ENCODE results near the gene RPL7L1. TPM values are rescaled to one million over a fixed set of nuclear protein-coding genes. Genes with fewer than 3 reads are reported as not detected.
A peak's percentile ranks its signal among the peaks of the same experiment; 100 is the strongest.

RPL7L1 gene
- 10 to 100 TPM; 60.1 to 77.9 (median 68.1) TPM for total RNA-seq
- polyA plus RNA-seq, result 10 to 100 TPM; 48.6 to 97.8 TPM
- long read RNA-seq, donor 1, full-length matches to known transcripts, result 114 of 176 reads
- long read RNA-seq, donor 1, partial matches to known transcripts, result 34 of 176 reads
- long read RNA-seq, donor 1, other reads (novel, unspliced or antisense), result 28 of 176 reads
- long read RNA-seq, donor 2, full-length matches to known transcripts, result 19 of 19 reads
- long read RNA-seq, donor 2, partial matches to known transcripts, result 0 of 19 reads
- long read RNA-seq, donor 2, other reads (novel, unspliced or antisense), result 0 of 19 reads
- long read RNA-seq, donor 3, full-length matches to known transcripts, result 41 of 68 reads
- long read RNA-seq, donor 3, partial matches to known transcripts, result 4 of 68 reads
- long read RNA-seq, donor 3, other reads (novel, unspliced or antisense), result 23 of 68 reads

DNA sequence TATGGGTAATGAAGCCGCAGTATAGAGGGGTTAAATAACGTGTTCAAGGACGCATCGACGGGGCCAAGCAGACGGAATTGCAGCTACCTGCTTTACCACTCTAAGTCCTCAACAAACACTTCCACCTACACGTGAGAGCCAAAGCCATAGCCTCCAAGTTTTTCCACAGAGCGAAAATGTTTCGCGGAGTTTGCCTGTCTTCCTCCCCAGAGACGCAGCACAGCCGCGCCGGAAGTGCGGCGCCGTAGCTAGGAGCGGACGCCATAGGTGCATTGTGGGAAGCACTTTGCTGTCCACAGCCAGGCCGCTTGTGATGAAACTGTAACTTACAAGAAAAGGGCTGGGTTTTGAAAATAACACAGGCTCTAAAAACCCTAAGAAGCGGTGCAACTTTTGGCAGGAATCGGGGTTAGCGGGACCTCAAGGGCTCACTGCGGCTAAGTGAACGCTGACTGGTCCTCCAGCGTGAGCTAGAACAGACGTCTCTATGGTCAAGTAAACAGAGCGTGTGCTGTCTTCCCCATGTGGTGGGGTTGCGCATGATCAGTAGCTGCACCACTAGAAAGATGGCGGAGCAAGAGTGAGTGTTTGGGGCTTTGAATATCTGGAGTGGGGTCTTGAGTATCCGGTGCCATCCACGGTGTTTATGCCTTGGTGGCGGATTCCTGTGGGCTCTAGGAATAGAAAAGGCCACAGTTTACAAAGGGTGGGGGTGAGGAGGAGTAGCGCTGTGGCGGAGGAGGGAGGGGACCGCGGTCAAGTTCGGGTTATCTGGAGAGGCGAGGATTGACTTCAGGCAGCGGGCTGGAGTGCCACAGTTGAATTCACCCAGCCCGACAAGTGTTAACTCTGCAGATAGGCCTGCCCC, at the start of gene RPL7L1:
RPL7L1 (plus strand) TSS at position 245 of the 868 bp plus-strand sequence; CDS start at position 540, 295 bp downstream.
- Histone ChIP-seq H3K27me3 (no peaks in the 10 kb centered on the region), H3K9me3 (no peaks in the 10 kb centered on the region), H3K4me3 (peak within 1 kb of the TSS; percentile 72), H3K27ac (peak within 1 kb of the TSS; percentile 81 to 91), H3K36me3 (no peaks in the 10 kb centered on the region), H3K4me1 (ENCODE audit: insufficient read depth) (peaks cover 3% of the 10 kb centered on the region)
- WGBS, 3 donors, result 0 to 1% (median 0%) methylated on average over 41 of the region's 41 CpGs
- TF ChIP-seq EP300 (IDR thresholded peaks at IDR 0.05) (no peak), POLR2A (IDR thresholded peaks at IDR 0.05) (peak; percentile 60)
- TF ChIP-seq, protein P1, sequence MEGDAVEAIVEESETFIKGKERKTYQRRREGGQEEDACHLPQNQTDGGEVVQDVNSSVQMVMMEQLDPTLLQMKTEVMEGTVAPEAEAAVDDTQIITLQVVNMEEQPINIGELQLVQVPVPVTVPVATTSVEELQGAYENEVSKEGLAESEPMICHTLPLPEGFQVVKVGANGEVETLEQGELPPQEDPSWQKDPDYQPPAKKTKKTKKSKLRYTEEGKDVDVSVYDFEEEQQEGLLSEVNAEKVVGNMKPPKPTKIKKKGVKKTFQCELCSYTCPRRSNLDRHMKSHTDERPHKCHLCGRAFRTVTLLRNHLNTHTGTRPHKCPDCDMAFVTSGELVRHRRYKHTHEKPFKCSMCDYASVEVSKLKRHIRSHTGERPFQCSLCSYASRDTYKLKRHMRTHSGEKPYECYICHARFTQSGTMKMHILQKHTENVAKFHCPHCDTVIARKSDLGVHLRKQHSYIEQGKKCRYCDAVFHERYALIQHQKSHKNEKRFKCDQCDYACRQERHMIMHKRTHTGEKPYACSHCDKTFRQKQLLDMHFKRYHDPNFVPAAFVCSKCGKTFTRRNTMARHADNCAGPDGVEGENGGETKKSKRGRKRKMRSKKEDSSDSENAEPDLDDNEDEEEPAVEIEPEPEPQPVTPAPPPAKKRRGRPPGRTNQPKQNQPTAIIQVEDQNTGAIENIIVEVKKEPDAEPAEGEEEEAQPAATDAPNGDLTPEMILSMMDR (IDR thresholded peaks at IDR 0.05), result peak in 1 of 3 donors; percentile 47
- DNase-seq, result peak; percentile 77 to 85 (median 81)
- intact Hi-C loops (cut with DNase I), result loop anchor here in 3 of 4 donors (5.0 to 10.0 kb wide), 4 partner anchors 95 to 217 kb away; partner anchors contain the start of genes BICRAL (in 1 of the 3) and PRPH2 (in 1 of the 3)

DNA sequence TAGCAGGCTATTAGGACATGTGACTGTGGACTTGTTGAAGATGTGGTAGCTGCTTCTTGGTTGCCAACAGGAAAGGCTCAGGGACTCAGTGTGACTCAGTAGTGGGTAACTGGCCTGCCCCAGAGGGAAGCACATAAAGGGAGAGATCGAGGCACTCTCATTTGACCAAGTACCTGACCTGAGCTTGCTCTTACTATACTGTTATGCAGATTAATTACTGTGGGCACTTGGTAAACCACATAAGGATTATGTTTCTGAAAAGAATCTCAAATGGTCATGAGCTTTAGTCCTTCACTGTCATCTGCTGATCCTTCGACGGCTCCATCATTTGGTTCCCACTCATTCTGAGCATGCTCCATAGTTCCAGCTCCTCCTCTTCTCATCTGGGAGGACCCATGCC, 48.2 kb upstream of the RPL7L1 start:
- H3K9me3 ChIP-seq, result no peaks in the 10 kb centered on the region
- intact Hi-C loops (cut with DNase I), result no loop called here
- no peaks in the 10 kb centered on the region for H3K27me3 ChIP-seq
- no peak overlapping the region for H3K4me3 ChIP-seq
- TF ChIP-seq EP300 (IDR thresholded peaks at IDR 0.05) (no peak), POLR2A (IDR thresholded peaks at IDR 0.05) (no peak)
- TF ChIP-seq, protein P1 (IDR thresholded peaks at IDR 0.05), result no peak
- no peak overlapping the region for H3K27ac ChIP-seq
- H3K36me3 ChIP-seq, result no peaks in the 10 kb centered on the region
- no peak for DNase-seq
- no peaks in the 10 kb centered on the region for H3K4me1 ChIP-seq (ENCODE audit: insufficient read depth)
- WGBS, 3 donors, result 89 to 91% (median 90%) methylated on average over 3 of the region's 3 CpGs

DNA sequence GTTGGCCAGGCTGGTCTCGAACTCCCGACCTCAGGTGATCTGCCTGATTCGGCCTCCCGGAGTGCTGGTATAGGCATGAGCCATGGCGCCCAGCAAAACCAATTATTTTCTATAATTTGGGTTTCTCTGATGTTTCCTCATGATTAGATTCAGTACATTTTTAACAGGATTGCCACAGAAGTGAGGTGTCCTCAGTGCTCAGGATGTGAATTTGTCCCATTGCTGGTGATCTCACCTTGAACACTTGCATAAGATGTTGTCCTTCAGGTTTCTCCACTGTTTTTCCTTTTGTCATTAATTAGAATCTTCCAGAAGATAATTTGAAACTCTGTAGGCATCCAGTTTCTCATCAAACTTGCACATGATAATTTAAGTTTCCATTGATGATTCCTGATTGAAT, 45.4 kb upstream of the RPL7L1 start:
- intact Hi-C loops (cut with DNase I), result no loop called here
- H3K9me3 ChIP-seq, result no peaks in the 10 kb centered on the region
- no peaks in the 10 kb centered on the region for H3K4me1 ChIP-seq (ENCODE audit: insufficient read depth)
- no peak overlapping the region for H3K4me3 ChIP-seq
- DNase-seq, result no peak
- TF ChIP-seq POLR2A (IDR thresholded peaks at IDR 0.05) (no peak), EP300 (IDR thresholded peaks at IDR 0.05) (no peak)
- TF ChIP-seq, protein P1 (IDR thresholded peaks at IDR 0.05), result no peak
- WGBS, 3 donors, result 94 to 97% (median 96%) methylated on average over 5 of the region's 5 CpGs
- H3K27me3 ChIP-seq, result no peaks in the 10 kb centered on the region
- H3K36me3 ChIP-seq, result no peaks in the 10 kb centered on the region
- no peak overlapping the region for H3K27ac ChIP-seq

DNA sequence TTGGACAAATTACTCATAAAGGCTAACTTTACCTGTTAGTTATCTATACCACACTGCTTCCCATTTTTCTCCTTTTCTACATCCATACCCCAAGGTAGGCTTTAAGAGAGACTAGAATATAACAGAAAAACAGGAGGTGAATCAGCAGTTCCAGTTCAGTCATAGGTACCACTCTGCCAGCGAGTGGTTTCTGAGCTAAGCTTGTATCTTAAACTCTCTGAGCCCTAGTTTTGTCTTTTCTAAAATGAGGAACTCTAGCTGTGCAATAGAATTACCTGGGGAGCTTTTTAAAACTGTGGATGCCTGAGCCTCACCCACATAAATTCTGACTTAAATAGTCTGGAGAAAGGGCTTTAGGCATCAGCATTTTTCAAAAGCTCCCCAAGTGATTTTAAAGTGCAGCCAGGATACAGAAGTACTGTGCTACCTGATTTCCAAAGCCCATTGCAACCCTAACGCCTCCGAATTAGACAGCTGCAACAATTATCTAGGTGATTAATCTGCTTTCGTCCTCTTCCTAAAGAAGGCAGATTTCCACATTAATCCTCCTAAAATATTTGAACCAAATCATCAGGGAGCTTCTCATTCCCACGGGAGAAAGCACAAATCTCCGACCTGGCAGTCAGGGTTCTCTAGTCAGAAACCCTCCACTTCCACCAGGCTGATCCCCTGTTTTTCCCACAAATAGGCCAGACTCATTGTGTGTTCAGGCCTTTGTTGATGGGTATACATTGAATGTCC, 37.4 kb upstream of the RPL7L1 start:
- no peaks in the 10 kb centered on the region for H3K36me3 ChIP-seq
- TF ChIP-seq EP300 (IDR thresholded peaks at IDR 0.05) (no peak), POLR2A (IDR thresholded peaks at IDR 0.05) (no peak)
- TF ChIP-seq, protein P1 (IDR thresholded peaks at IDR 0.05), result no peak
- WGBS, 3 donors, result 88 to 89% (median 88%) methylated on average over 6 of the region's 6 CpGs
- no peak overlapping the region for H3K4me3 ChIP-seq
- intact Hi-C loops (cut with DNase I), result no loop called here
- no peaks in the 10 kb centered on the region for H3K4me1 ChIP-seq (ENCODE audit: insufficient read depth)
- no peaks in the 10 kb centered on the region for H3K27me3 ChIP-seq
- H3K9me3 ChIP-seq, result no peaks in the 10 kb centered on the region
- DNase-seq, result no peak
- no peak overlapping the region for H3K27ac ChIP-seq
